Measurements from ENCODE around the gene VASN.

VASN gene

GRCh38 chr16:4414187-4414917 lies 42.7 kb downstream of the VASN start:
- Mint-ChIP-seq H3K4me1 (peaks cover 24% of the 10 kb centered on the region), H3K27ac (peak overlapping the region; percentile 99), H3K9me3 (no peaks in the 10 kb centered on the region), H3K36me3 (peaks cover 19% of the 10 kb centered on the region), H3K4me3 (peak overlapping the region; percentile 97), H3K27me3 (no peaks in the 10 kb centered on the region)
- ATAC-seq (ENCODE audit: low read depth) = peak; percentile 53
- DNase-seq (ENCODE audit: low spot score in 2 of 2) = peak; percentile 58 to 77

- Mint-ChIP-seq H3K27ac (peak overlapping the region; percentile 99), H3K4me1 (peaks cover 24% of the 10 kb centered on the region), H3K4me3 (peak overlapping the region; percentile 97), H3K9me3 (no peaks in the 10 kb centered on the region), H3K27me3 (no peaks in the 10 kb centered on the region), H3K36me3 (peaks cover 16% of the 10 kb centered on the region)
- peak; percentile 19 for ATAC-seq (ENCODE audit: low read depth)
- DNase-seq (ENCODE audit: low spot score in 2 of 2) = peak; percentile 69
These were observed 44.0 kb downstream of the VASN start for GRCh38 chr16:4415538-4416199.

GRCh38 chr16:4416200-4417032 lies 44.8 kb downstream of the VASN start, which contains the start of gene CORO7:
CORO7 (minus strand) TSS chr16:4416596; CDS start chr16:4416518, 78 bp downstream.
- peak; percentile 98 to 100 for DNase-seq (ENCODE audit: low spot score in 2 of 2)
- Mint-ChIP-seq H3K4me1 (peaks cover 23% of the 10 kb centered on the region), H3K4me3 (peak within 1 kb of the TSS; percentile 97), H3K27ac (peak within 1 kb of the TSS; percentile 99), H3K27me3 (no peaks in the 10 kb centered on the region), H3K36me3 (peaks cover 12% of the 10 kb centered on the region), H3K9me3 (no peaks in the 10 kb centered on the region)
- peak; percentile 65 for ATAC-seq (ENCODE audit: low read depth)

GRCh38 chr16:4419402-4419959 lies 47.8 kb downstream of the VASN start:
- H3K27me3 Mint-ChIP-seq = no peaks in the 10 kb centered on the region
- no peaks in the 10 kb centered on the region for H3K9me3 Mint-ChIP-seq
- H3K27ac Mint-ChIP-seq = no peak overlapping the region
- no peak for DNase-seq (ENCODE audit: low spot score in 2 of 2)
- no peak for ATAC-seq (ENCODE audit: low read depth)
- H3K4me3 Mint-ChIP-seq = no peak overlapping the region
- H3K4me1 Mint-ChIP-seq = peaks cover 12% of the 10 kb centered on the region
- peaks cover 7% of the 10 kb centered on the region for H3K36me3 Mint-ChIP-seq

- Mint-ChIP-seq H3K4me1 (peaks cover 5% of the 10 kb centered on the region), H3K4me3 (no peak overlapping the region), H3K27me3 (no peaks in the 10 kb centered on the region), H3K36me3 (peaks cover 2% of the 10 kb centered on the region), H3K27ac (no peak overlapping the region), H3K9me3 (no peaks in the 10 kb centered on the region)
- ATAC-seq (ENCODE audit: low read depth) (no peak), DNase-seq (ENCODE audit: low spot score in 2 of 2) (no peak)
These were observed 49.0 kb downstream of the VASN start for GRCh38 chr16:4420505-4421105.

- Mint-ChIP-seq H3K9me3 (no peaks in the 10 kb centered on the region), H3K4me1 (peaks cover 19% of the 10 kb centered on the region), H3K27ac (peak within 1 kb of the TSS; percentile 98), H3K36me3 (peaks cover 4% of the 10 kb centered on the region), H3K27me3 (no peaks in the 10 kb centered on the region), H3K4me3 (peak within 1 kb of the TSS; percentile 92)
- peak; percentile 90 to 91 for DNase-seq (ENCODE audit: low spot score in 2 of 2)
- peak; percentile 82 for ATAC-seq (ENCODE audit: low read depth)
These were observed 53.9 kb downstream of the VASN start, which contains the start of gene DNAJA3 for GRCh38 chr16:4425378-4426020. DNAJA3 (plus strand) TSS chr16:4425868; CDS start chr16:4425882, 14 bp downstream.

GRCh38 chr16:4426021-4426684 lies 54.5 kb downstream of the VASN start:
- peaks cover 4% of the 10 kb centered on the region for H3K36me3 Mint-ChIP-seq
- peak overlapping the region; percentile 92 for H3K4me3 Mint-ChIP-seq
- no peaks in the 10 kb centered on the region for H3K9me3 Mint-ChIP-seq
- peaks cover 19% of the 10 kb centered on the region for H3K4me1 Mint-ChIP-seq
- H3K27ac Mint-ChIP-seq = peak overlapping the region; percentile 98
- ATAC-seq (ENCODE audit: low read depth) (peak; percentile 26), DNase-seq (ENCODE audit: low spot score in 2 of 2) (no peak)
- no peaks in the 10 kb centered on the region for H3K27me3 Mint-ChIP-seq

GRCh38 chr16:4426722-4427372 lies 55.2 kb downstream of the VASN start:
- Mint-ChIP-seq H3K9me3 (no peaks in the 10 kb centered on the region), H3K27ac (peak overlapping the region; percentile 98), H3K36me3 (peaks cover 6% of the 10 kb centered on the region), H3K27me3 (no peaks in the 10 kb centered on the region), H3K4me3 (peak overlapping the region; percentile 92), H3K4me1 (peaks cover 21% of the 10 kb centered on the region)
- ATAC-seq (ENCODE audit: low read depth) (no peak), DNase-seq (ENCODE audit: low spot score in 2 of 2) (no peak)

- peaks cover 21% of the 10 kb centered on the region for H3K4me1 Mint-ChIP-seq
- no peak overlapping the region for H3K4me3 Mint-ChIP-seq
- no peak overlapping the region for H3K27ac Mint-ChIP-seq
- no peaks in the 10 kb centered on the region for H3K9me3 Mint-ChIP-seq
- DNase-seq (ENCODE audit: low spot score in 2 of 2) (no peak), ATAC-seq (ENCODE audit: low read depth) (no peak)
- no peaks in the 10 kb centered on the region for H3K27me3 Mint-ChIP-seq
- peaks cover 6% of the 10 kb centered on the region for H3K36me3 Mint-ChIP-seq
These were observed 56.9 kb downstream of the VASN start for GRCh38 chr16:4428500-4428899.

- no peak overlapping the region for H3K27ac Mint-ChIP-seq
These were observed 59.4 kb downstream of the VASN start for GRCh38 chr16:4431023-4431422.

More at GRCh38 chr16:4431023-4431422, 59.4 kb downstream of the VASN start:
- H3K9me3 Mint-ChIP-seq = no peaks in the 10 kb centered on the region
- H3K4me1 Mint-ChIP-seq = peaks cover 16% of the 10 kb centered on the region
- peaks cover 16% of the 10 kb centered on the region for H3K36me3 Mint-ChIP-seq
- H3K4me3 Mint-ChIP-seq = no peak overlapping the region
- no peaks in the 10 kb centered on the region for H3K27me3 Mint-ChIP-seq
- no peak for ATAC-seq (ENCODE audit: low read depth)
- no peak for DNase-seq (ENCODE audit: low spot score in 2 of 2)

Measured in memory B cell (primary cell).